HEK293 (cell line): Measurements from ENCODE around the gene ADCY4.

Experiments used
- CTCF ChIA-PET: fragments of 350-600 bp; formaldehyde crosslinking; extraction: SDS; loops from one replicate; lab custom pipeline; 2021; ENCODE audit warnings: antibody characterized with exemption; lab: Yijun Ruan, JAX
- POLR2A ChIA-PET: fragments of 300-600 bp; formaldehyde crosslinking; extraction: SDS; loops from one replicate; lab custom pipeline; 2020; ENCODE audit warnings: antibody characterized with exemption, inconsistent platforms; lab: Yijun Ruan, JAX
- H3K27ac ChIP-seq: fragments of 200-500 bp; sonication (Bioruptor generic); 2 replicates; pipeline ENCODE4 v1.5.1; 2014; ENCODE audit warnings: low read depth, low read length, control low read depth, inconsistent platforms; ENCODE audit errors: extremely low read depth
- H3K36me3 ChIP-seq, 2 experiments: fragments of 200-500 bp in 1 of 2; sonication (Bioruptor generic) in 1 of 2; 1 replicate in 1 of 2; 2 replicates in 1 of 2; pipeline ENCODE4 v1.5.1; 2014 to 2017; ENCODE audit warnings: inconsistent platforms in 2 of 2, low read length in 2 of 2; ENCODE audit not compliant: control insufficient read depth in 2 of 2, insufficient read depth in 1 of 2
- H3K4me1 ChIP-seq: fragments of 200-500 bp; sonication (Bioruptor generic); 2 replicates; pipeline ENCODE4 v1.5.1; 2014; ENCODE audit warnings: mild to moderate bottlenecking, low read length, inconsistent platforms; ENCODE audit not compliant: control insufficient read depth, insufficient read depth
- H3K4me3 ChIP-seq: 2 replicates; pipeline ENCODE4 v1.5.1; 2011; ENCODE audit warnings: low read depth, mild to moderate bottlenecking, control low read depth, low read length, moderate library complexity
- H3K9me3 ChIP-seq: fragments of 200-500 bp; sonication (Bioruptor generic); 2 replicates; pipeline ENCODE4 v1.5.1; 2014; ENCODE audit warnings: low read depth, low read length, inconsistent platforms; ENCODE audit not compliant: control insufficient read depth, insufficient read depth
- GFI1B ChIP-seq: fragments of 450-650 bp; formaldehyde crosslinking; IDR thresholded peaks from 2 replicates; pipeline ENCODE4 v1.5.1; 2016; ENCODE audit warnings: missing biosample characterization, missing genetic modification characterization
- HIC1 ChIP-seq: fragments of 450-650 bp; formaldehyde crosslinking; IDR thresholded peaks from 2 replicates; pipeline ENCODE4 v1.5.1; 2016; ENCODE audit warnings: missing biosample characterization, missing genetic modification characterization
- HOXA7 ChIP-seq: sonication (generic); formaldehyde crosslinking; IDR thresholded peaks from 2 replicates; pipeline ENCODE4 v1.8.1; 2022; ENCODE audit warnings: missing genetic modification reagents, borderline replicate concordance
- SP7 ChIP-seq: fragments of 450-650 bp; formaldehyde crosslinking; IDR thresholded peaks from 2 replicates; pipeline ENCODE4 v1.5.1; 2016; ENCODE audit warnings: missing biosample characterization, missing genetic modification characterization
- ZBTB7A ChIP-seq: fragments of 450-650 bp; formaldehyde crosslinking; IDR thresholded peaks from 2 replicates; pipeline ENCODE4 v1.5.1; 2016; ENCODE audit warnings: low read depth, missing biosample characterization, missing genetic modification characterization
- ZNF146 ChIP-seq: fragments of 450-650 bp; formaldehyde crosslinking; IDR thresholded peaks from 2 replicates; pipeline ENCODE4 v1.5.1; 2016; ENCODE audit warnings: missing biosample characterization, missing genetic modification characterization
- ZNF18 ChIP-seq: fragments of 450-650 bp; formaldehyde crosslinking; IDR thresholded peaks from 2 replicates; pipeline ENCODE4 v1.5.1; 2016; ENCODE audit warnings: missing biosample characterization, missing genetic modification characterization
- ZNF223 ChIP-seq: fragments of 450-650 bp; formaldehyde crosslinking; IDR thresholded peaks from 2 replicates; pipeline ENCODE4 v1.5.1; 2016; ENCODE audit warnings: missing biosample characterization, missing genetic modification characterization
- ZNF23 ChIP-seq: fragments of 450-650 bp; formaldehyde crosslinking; IDR thresholded peaks from 2 replicates; pipeline ENCODE4 v1.5.1; 2016; ENCODE audit warnings: missing biosample characterization, missing genetic modification characterization, borderline replicate concordance
- ZNF292 ChIP-seq: fragments of 450-650 bp; formaldehyde crosslinking; IDR thresholded peaks from 2 replicates; pipeline ENCODE4 v1.5.1; 2016; ENCODE audit warnings: low read depth, missing biosample characterization, missing genetic modification characterization, borderline replicate concordance
- ZNF335 ChIP-seq: fragments of 450-650 bp; formaldehyde crosslinking; conservative IDR thresholded peaks from 2 replicates; pipeline ENCODE4 v1.5.1; 2016; ENCODE audit warnings: missing biosample characterization, missing genetic modification characterization
- ZNF366 ChIP-seq: fragments of 450-650 bp; formaldehyde crosslinking; conservative IDR thresholded peaks from 2 replicates; pipeline ENCODE4 v1.5.1; 2016; ENCODE audit warnings: missing biosample characterization, missing genetic modification characterization
- ZNF394 ChIP-seq: fragments of 450-650 bp; formaldehyde crosslinking; IDR thresholded peaks from 2 replicates; pipeline ENCODE4 v1.5.1; 2016; ENCODE audit warnings: missing biosample characterization, missing genetic modification characterization, mild to moderate bottlenecking, moderate library complexity, borderline replicate concordance
- ZNF530 ChIP-seq: fragments of 450-650 bp; formaldehyde crosslinking; IDR thresholded peaks from 2 replicates; pipeline ENCODE4 v1.5.1; 2016; ENCODE audit warnings: low read depth, missing biosample characterization, missing genetic modification characterization
- ZNF555 ChIP-seq: fragments of 450-650 bp; formaldehyde crosslinking; conservative IDR thresholded peaks from 2 replicates; pipeline ENCODE4 v1.5.1; 2017; ENCODE audit warnings: missing biosample characterization, mild to moderate bottlenecking, missing genetic modification characterization, inconsistent platforms
- ZNF624 ChIP-seq: fragments of 450-650 bp; formaldehyde crosslinking; IDR thresholded peaks from 2 replicates; pipeline ENCODE4 v1.5.1; 2017; ENCODE audit warnings: missing biosample characterization, missing genetic modification characterization
- ZNF645 ChIP-seq: fragments of 450-650 bp; formaldehyde crosslinking; IDR thresholded peaks from 2 replicates; pipeline ENCODE4; 2016; ENCODE audit warnings: missing biosample characterization, missing genetic modification characterization
- ZNF664 ChIP-seq: fragments of 450-650 bp; formaldehyde crosslinking; IDR thresholded peaks from 2 replicates; pipeline ENCODE4 v1.5.1; 2016; ENCODE audit warnings: missing biosample characterization, missing genetic modification characterization
- ZNF692 ChIP-seq: fragments of 450-650 bp; formaldehyde crosslinking; IDR thresholded peaks from 2 replicates; pipeline ENCODE4 v1.5.1; 2016; ENCODE audit warnings: missing biosample characterization, missing genetic modification characterization
- ZNF791 ChIP-seq: fragments of 450-650 bp; formaldehyde crosslinking; IDR thresholded peaks from 2 replicates; pipeline ENCODE4 v1.5.1; 2016; ENCODE audit warnings: missing biosample characterization, missing genetic modification characterization
- ZSCAN16 ChIP-seq: fragments of 450-650 bp; formaldehyde crosslinking; IDR thresholded peaks from 2 replicates; pipeline ENCODE4 v1.5.1; 2016; ENCODE audit warnings: missing biosample characterization, missing genetic modification characterization
- ZSCAN30 ChIP-seq: fragments of 450-650 bp; IDR thresholded peaks from 2 replicates; pipeline ENCODE4 v1.5.1; 2018; ENCODE audit warnings: missing biosample characterization, mild to moderate bottlenecking, missing genetic modification characterization, moderate library complexity
- ZXDB ChIP-seq: fragments of 450-650 bp; formaldehyde crosslinking; IDR thresholded peaks from 2 replicates; pipeline ENCODE4 v1.5.1; 2016; ENCODE audit warnings: missing biosample characterization, missing genetic modification characterization

Gene ADCY4

GRCh38 chr14:24312736-24313507 is 21.9 kb downstream of the ADCY4 start:
- no peak overlapping the region for H3K4me3 ChIP-seq
- peaks cover 0 to 50% of the 10 kb centered on the region in 2 experiments; a peak in 2 of 3 replicates for H3K36me3 ChIP-seq
- CTCF ChIA-PET, result interaction anchor here (0.5 to 1.3 kb wide), 4 partner anchors 13 to 119 kb away, joined by 3 to 5 read pairs (median 4); partner anchors contain the start of genes DHRS1 and NOP9
- H3K9me3 ChIP-seq, result no peaks in the 10 kb centered on the region
- TF ChIP-seq ZNF23 (no peak), HIC1 (tag by site-specific recombination) (no peak), ZNF664 (tag by site-specific recombination) (no peak), ZBTB7A (tag by site-specific recombination) (no peak), ZNF223 (tag by site-specific recombination) (no peak), ZNF18 (tag by site-specific recombination) (no peak), ZNF366 (tag by site-specific recombination) (no peak), ZSCAN16 (tag by site-specific recombination) (no peak), ZNF335 (tag by site-specific recombination) (no peak), SP7 (no peak)
- H3K4me1 ChIP-seq, result no peaks in the 10 kb centered on the region
- no peak overlapping the region for H3K27ac ChIP-seq
- POLR2A ChIA-PET, result no interaction called here

GRCh38 chr14:24311837-24312615 is 22.8 kb downstream of the ADCY4 start:
- Histone ChIP-seq H3K4me3 (no peak overlapping the region), H3K9me3 (no peaks in the 10 kb centered on the region), H3K36me3 (peaks cover 0 to 54% of the 10 kb centered on the region in 2 experiments; a peak in 2 of 3 replicates), H3K4me1 (no peaks in the 10 kb centered on the region), H3K27ac (no peak overlapping the region)
- TF ChIP-seq ZNF645 (no peak), ZNF146 (no peak), ZXDB (no peak), GFI1B (tag by site-specific recombination) (no peak), ZNF292 (no peak), ZNF791 (tag by site-specific recombination) (no peak), ZSCAN30 (tag by site-specific recombination) (no peak), ZNF555 (tag by site-specific recombination) (no peak), HOXA7 (no peak), ZNF692 (no peak), ZNF394 (tag by site-specific recombination) (no peak), ZNF530 (no peak), ZNF624 (no peak), ZNF335 (tag by site-specific recombination) (no peak)
- POLR2A ChIA-PET, result interaction anchor here (1.1 kb wide), 1 partner anchor 70 kb away, joined by 3 read pairs; the partner anchor contains the start of gene TINF2
- CTCF ChIA-PET, result interaction anchor here (0.8 to 0.9 kb wide), 2 partner anchors 11 to 16 kb away, joined by 3 read pairs; no protein-coding TSS in a partner anchor
